K562 (cell line): ENCODE results near the gene IKBKG. TPM values are rescaled to one million over a fixed set of nuclear protein-coding genes. Genes with fewer than 3 reads are reported as not detected.
A peak's percentile ranks its signal among the peaks of the same experiment; 100 is the strongest.

Experiments used
- ATAC-seq: fragments of 200-7000 bp; cut with Tn5 transposase; 3 replicates; pipeline ENCODE4 v1.9.1; 2020; ENCODE audit warnings: moderate library complexity
- BruUV-seq: library from RNA; stranded (reverse); fragments of 400-500 nt; replicated peaks from 2 replicates; lab custom pipeline; 2021; lab: Mats Ljungman, UMichigan
- CTCF ChIA-PET: fragments of 300-600 bp; formaldehyde crosslinking; extraction: SDS; loops from one replicate; lab custom pipeline; 2021; ENCODE audit warnings: low intra/inter-chr PET ratio; lab: Yijun Ruan, JAX
- POLR2A ChIA-PET: fragments of 300-600, 350-650 bp; sonication (Branson Sonifier 250); formaldehyde crosslinking; extraction: SDS; loops from one replicate; lab custom pipeline; 2021; ENCODE audit warnings: antibody characterized with exemption, inconsistent platforms; lab: Yijun Ruan, JAX
- DNase-seq, 4 experiments: peaks; one replicate each; pipeline versions ENCODE4 v3.0.0 to v3.0.0-alpha.2; 2011 to 2018; ENCODE audit warnings: low spot score in 3 of 4, mixed read lengths in 3 of 4; ENCODE audit errors: extremely low read depth in 1 of 4
- FAIRE-seq: peaks from 2 replicates; lab custom pipeline; 2011; peaks lifted over from hg19 to GRCh38; lab: Jason Lieb, UNC
- H2AFZ ChIP-seq: 2 replicates; pipeline ENCODE4 v1.6.0; 2011; ENCODE audit warnings: low read depth, low read length, control low read depth, inconsistent platforms
- H3K27ac ChIP-seq: fragments of 200-600 bp; 3 replicates; pipeline ENCODE4 v1.8.0; 2011; ENCODE audit warnings: low read depth, mild to moderate bottlenecking, control low read depth, inconsistent platforms, low read length, moderate library complexity, mixed read lengths; ENCODE audit errors: extremely low read depth
- H3K27me3 ChIP-seq, 2 experiments: fragments of 300-600 bp in 1 of 2; 2 replicates in 1 of 2; 3 replicates in 1 of 2; pipeline versions ENCODE4 v1.6.0 to v1.8.0; 2011; ENCODE audit warnings: inconsistent platforms in 2 of 2, low read length in 2 of 2, mild to moderate bottlenecking in 1 of 2, mixed read lengths in 1 of 2, moderate library complexity in 1 of 2; ENCODE audit not compliant: control insufficient read depth in 2 of 2, insufficient read depth in 2 of 2
- H3K36me3 ChIP-seq: fragments of 300-600 bp; 3 replicates; pipeline ENCODE4 v1.8.0; 2011; ENCODE audit warnings: mild to moderate bottlenecking, low read length, inconsistent platforms; ENCODE audit not compliant: control insufficient read depth, insufficient read depth
- H3K4me1 ChIP-seq, 2 experiments: fragments of 200-600 bp in 1 of 2; replicated peaks in 1 of 2; 2 replicates in 1 of 2; 3 replicates in 1 of 2; pipeline versions ENCODE4 v1.5.1 to v1.8.0; 2011; ENCODE audit warnings: inconsistent platforms in 2 of 2, low read length in 2 of 2, mild to moderate bottlenecking in 1 of 2, mixed read lengths in 1 of 2, moderate library complexity in 1 of 2; ENCODE audit not compliant: control insufficient read depth in 2 of 2, insufficient read depth in 2 of 2
- H3K4me2 ChIP-seq: 2 replicates; pipeline ENCODE4 v1.6.1; 2011; ENCODE audit warnings: low read length, control low read depth, inconsistent platforms, mixed read lengths; ENCODE audit not compliant: insufficient read depth
- H3K4me3 ChIP-seq: fragments of 200-600 bp; sonication (generic), shearing (Covaris generic); 2 replicates; pipeline ENCODE4 v1.5.1; 2016; ENCODE audit warnings: control low read depth, inconsistent platforms
- H3K79me2 ChIP-seq: fragments of 200-600 bp; 3 replicates; pipeline ENCODE4 v1.8.0; 2011; ENCODE audit warnings: low read length, inconsistent platforms; ENCODE audit not compliant: control insufficient read depth, insufficient read depth
- H3K9ac ChIP-seq, 2 experiments: 2 replicates each; pipeline versions ENCODE4 v1.6.0 to v1.6.1; 2011; ENCODE audit warnings: low read depth in 2 of 2, low read length in 2 of 2, control low read depth in 1 of 2, inconsistent platforms in 1 of 2, mild to moderate bottlenecking in 1 of 2, mixed read lengths in 1 of 2; ENCODE audit not compliant: insufficient read depth in 1 of 2
- H3K9me1 ChIP-seq: one replicate; pipeline ENCODE4 v1.6.0; 2011; ENCODE audit warnings: inconsistent platforms, mild to moderate bottlenecking, low read length, moderate library complexity; ENCODE audit not compliant: control insufficient read depth, insufficient read depth
- H3K9me3 ChIP-seq: replicated peaks from 2 replicates; pipeline ENCODE4 v1.5.1; 2011; ENCODE audit warnings: low read depth, low read length, inconsistent platforms; ENCODE audit not compliant: control insufficient read depth, insufficient read depth
- H4K20me1 ChIP-seq: replicated peaks from 2 replicates; pipeline ENCODE4 v1.6.1; 2011; ENCODE audit warnings: low read length, inconsistent platforms, mixed read lengths; ENCODE audit not compliant: control insufficient read depth, insufficient read depth
- ATF3 ChIP-seq, 2 experiments: fragments of 450-650 bp in 1 of 2; sonication (generic) in 1 of 2; formaldehyde crosslinking in 1 of 2; IDR thresholded peaks in 1 of 2; conservative IDR thresholded peaks in 1 of 2; 2 replicates each; pipeline versions ENCODE4 v1.6.1 to v1.8.1; 2016 to 2023; ENCODE audit warnings: mild to moderate bottlenecking in 2 of 2, moderate library complexity in 2 of 2, inconsistent platforms in 1 of 2, missing genetic modification reagents in 1 of 2
- GATAD2B ChIP-seq: fragments of 450-650 bp; IDR thresholded peaks from 2 replicates; pipeline ENCODE4 v1.6.1; 2017; ENCODE audit warnings: mild to moderate bottlenecking, borderline replicate concordance
- GTF2B ChIP-seq: IDR thresholded peaks from 2 replicates; pipeline ENCODE4 v1.6.1; 2011; ENCODE audit not compliant: insufficient read length; ENCODE audit errors: extremely low read depth
- HIVEP1 ChIP-seq: fragments of 250-450 bp; sonication (Bioruptor Pico); IDR thresholded peaks from 2 replicates; pipeline ENCODE4 v1.4.0; 2020; ENCODE audit warnings: mild to moderate bottlenecking
- IRF9 ChIP-seq: fragments of 450-650 bp; IDR thresholded peaks from 2 replicates; pipeline ENCODE4 v1.6.1; 2016; ENCODE audit warnings: missing biosample characterization, missing genetic modification characterization
- RREB1 ChIP-seq: fragments of 250-450 bp; sonication (Bioruptor Pico); IDR thresholded peaks from 2 replicates; pipeline ENCODE4 v1.4.0; 2020
- TFAP4 ChIP-seq: sonication (generic); formaldehyde crosslinking; IDR thresholded peaks from 2 replicates; pipeline ENCODE4 v1.8.0; 2022; ENCODE audit warnings: missing genetic modification reagents, mild to moderate bottlenecking, moderate library complexity, borderline replicate concordance
- WGBS: fragments of 100-300 bp; shearing (Covaris generic); methylation state at CpG from one replicate; pipeline ENCODE4 v1.1.6; 2016; ENCODE audit warnings: low coverage, mixed read lengths; ENCODE audit not compliant: insufficient coverage; ENCODE audit errors: missing lambda C conversion rate; 5-methylcytosine and 5-hydroxymethylcytosine counted together
- in situ Hi-C: fragments of 300-500 bp; cut with MboI; formaldehyde crosslinking; loops from 4 replicates; pipeline ENCODE4 v1.15.0; 2018; ENCODE audit warnings: inconsistent platforms, mixed read lengths
- intact Hi-C: fragments of 100-400 bp; cut with micrococcal nuclease; formaldehyde crosslinking; loops from 2 replicates; pipeline ENCODE4 v1.14.2; 2022
- polyA plus RNA-seq, 8 experiments: library from polyadenylated mRNA; depleted of rRNA in 4 of 8; stranded (reverse) in 5 of 8; unstranded in 3 of 8; fragments of >200 nt; fragmentation: Nextera tagmentation in 2 of 8; fragmentation: Illumina TruSeq in 1 of 8; extraction: Ambion mirVana in 2 of 8; extraction: Trizol in 1 of 8; gene quantifications; 2 replicates each; pipeline versions ENCODE4 v1.2.1 to v1.2.3, GENCODE V29; 2011 to 2014; ENCODE audit warnings: inconsistent platforms in 1 of 8, missing spikeins in 1 of 8
- total RNA-seq, 7 experiments: library from RNA; depleted of rRNA in 6 of 7; stranded (reverse); fragments of >200 nt in 6 of 7; fragmentation: Illumina TruSeq in 2 of 7; extraction: Trizol in 2 of 7; gene quantifications; 2 replicates each; pipeline versions ENCODE4 v1.2.1 to v1.2.3, GENCODE V29; 2011 to 2021; ENCODE audit warnings: low replicate concordance in 1 of 7

Gene IKBKG
- total and polyA plus RNA-seq, 9 of the 15 experiments (the other 6 are each of a cell fraction or from before 2014, with no cell fraction given) = 0.68 to 60.0 (median 21.9) TPM

GRCh38 chrX:154501423-154501822 lies 46.0 kb upstream of the IKBKG start (continued):
- TF ChIP-seq TFAP4 (CRISPR knock-in tag) = peak; percentile 96

GRCh38 chrX:154502098-154502497 lies 45.3 kb upstream of the IKBKG start:
- Histone ChIP-seq H3K9me3 (no peaks in the 10 kb centered on the region; the same call in 1 of the 2 replicates), H2AFZ (no peak overlapping the region), H4K20me1 (no peaks in the 10 kb centered on the region), H3K36me3 (peaks cover 22% of the 10 kb centered on the region; the same call in 2 of the 3 replicates), H3K27ac (no peak overlapping the region), H3K27me3 (no peaks in the 10 kb centered on the region), H3K4me1 (peaks cover 8 to 11% of the 10 kb centered on the region in 2 experiments; a peak in 4 of 5 replicates), H3K4me3 (no peak overlapping the region), H3K4me2 (no peak overlapping the region), H3K9ac (no peak overlapping the region), H3K79me2 (no peaks in the 10 kb centered on the region), H3K9me1 (no peaks in the 10 kb centered on the region)
- DNase-seq (no peak), FAIRE-seq (no peak), ATAC-seq (no peak)
- ChIA-PET POLR2A (interaction anchor here (1.2 to 1.8 kb wide), 3 partner anchors 9 to 14 kb away, joined by 3 to 8 read pairs (median 4); partner anchors contain the start of genes FAM3A and SLC10A3), CTCF (no interaction called here)
- in situ Hi-C loops (no loop called here), intact Hi-C loops (no loop called here)
- BruUV-seq = no TSS peak
- 96% methylated on average over 4 of the region's 8 CpGs for WGBS
- TF ChIP-seq RREB1 (CRISPR knock-in tag) (no peak), HIVEP1 (CRISPR knock-in tag) (no peak), ATF3 (IDR thresholded peaks at IDR 0.05) (no peak), ATF3 (CRISPR knock-in tag; conservative IDR thresholded peaks at IDR 0.05) (no peak), GTF2B (no peak), GATAD2B (no peak), IRF9 (tag) (no peak)
